ENCODE results near the gene MTM1.

The MTM1 gene

DNA sequence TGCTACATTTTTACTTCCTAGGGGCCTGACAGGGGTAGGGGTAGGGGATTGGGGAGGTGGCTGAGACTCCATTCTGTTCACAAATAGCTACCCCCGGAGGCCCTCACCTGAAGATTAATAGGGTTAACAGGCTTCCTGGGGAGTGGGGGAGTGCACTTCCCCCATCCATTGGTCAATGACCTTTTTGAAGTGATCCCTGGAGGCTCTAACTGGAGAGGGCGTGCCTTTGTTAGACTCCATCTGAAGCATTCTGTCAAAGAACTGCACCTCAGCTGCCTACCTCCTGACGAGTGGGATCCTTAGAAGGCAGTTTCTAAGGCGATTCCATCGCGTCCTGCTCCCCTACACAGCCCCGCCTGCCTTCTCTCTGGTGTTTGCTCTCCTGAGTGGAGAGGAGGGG is 10.0 kb upstream of the MTM1 start:
- Histone ChIP-seq H3K4me1 (ENCODE audit: insufficient read depth, low read length, poor library complexity, severe bottlenecking) (no peaks in the 10 kb centered on the region), H3K27me3 (ENCODE audit: insufficient read depth, low read length, poor library complexity, severe bottlenecking) (no peaks in the 10 kb centered on the region), H3K9ac (ENCODE audit: low read depth, low read length, poor library complexity, severe bottlenecking) (no peak overlapping the region), H3K9me2 (replicated peaks; ENCODE audit: low read depth, low read length) (no peaks in the 10 kb centered on the region), H3K4me2 (ENCODE audit: low read depth, low read length, poor library complexity, severe bottlenecking) (no peak overlapping the region), H3K4me3 (ENCODE audit: low read length, poor library complexity, severe bottlenecking) (no peak overlapping the region), H2AFZ (ENCODE audit: low read length) (no peak overlapping the region), H3K9me3 (ENCODE audit: insufficient read depth, low read depth, low read length) (no peaks in the 10 kb centered on the region), H3K36me3 (ENCODE audit: insufficient read depth, low read length) (no peaks in the 10 kb centered on the region), H3F3A (ENCODE audit: low read depth) (no peaks in the 10 kb centered on the region), H4K20me1 (ENCODE audit: insufficient read depth, low read length, poor library complexity, severe bottlenecking) (no peaks in the 10 kb centered on the region), H3K79me2 (ENCODE audit: insufficient read depth, low read length) (no peaks in the 10 kb centered on the region)
- TF ChIP-seq EZH2phosphoT487 (IDR thresholded peaks at IDR 0.05; ENCODE audit: borderline replicate concordance), result no peak
- TF ChIP-seq, protein P1, sequence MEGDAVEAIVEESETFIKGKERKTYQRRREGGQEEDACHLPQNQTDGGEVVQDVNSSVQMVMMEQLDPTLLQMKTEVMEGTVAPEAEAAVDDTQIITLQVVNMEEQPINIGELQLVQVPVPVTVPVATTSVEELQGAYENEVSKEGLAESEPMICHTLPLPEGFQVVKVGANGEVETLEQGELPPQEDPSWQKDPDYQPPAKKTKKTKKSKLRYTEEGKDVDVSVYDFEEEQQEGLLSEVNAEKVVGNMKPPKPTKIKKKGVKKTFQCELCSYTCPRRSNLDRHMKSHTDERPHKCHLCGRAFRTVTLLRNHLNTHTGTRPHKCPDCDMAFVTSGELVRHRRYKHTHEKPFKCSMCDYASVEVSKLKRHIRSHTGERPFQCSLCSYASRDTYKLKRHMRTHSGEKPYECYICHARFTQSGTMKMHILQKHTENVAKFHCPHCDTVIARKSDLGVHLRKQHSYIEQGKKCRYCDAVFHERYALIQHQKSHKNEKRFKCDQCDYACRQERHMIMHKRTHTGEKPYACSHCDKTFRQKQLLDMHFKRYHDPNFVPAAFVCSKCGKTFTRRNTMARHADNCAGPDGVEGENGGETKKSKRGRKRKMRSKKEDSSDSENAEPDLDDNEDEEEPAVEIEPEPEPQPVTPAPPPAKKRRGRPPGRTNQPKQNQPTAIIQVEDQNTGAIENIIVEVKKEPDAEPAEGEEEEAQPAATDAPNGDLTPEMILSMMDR (conservative IDR thresholded peaks at IDR 0.05; ENCODE audit: low read length), result no peak

DNA sequence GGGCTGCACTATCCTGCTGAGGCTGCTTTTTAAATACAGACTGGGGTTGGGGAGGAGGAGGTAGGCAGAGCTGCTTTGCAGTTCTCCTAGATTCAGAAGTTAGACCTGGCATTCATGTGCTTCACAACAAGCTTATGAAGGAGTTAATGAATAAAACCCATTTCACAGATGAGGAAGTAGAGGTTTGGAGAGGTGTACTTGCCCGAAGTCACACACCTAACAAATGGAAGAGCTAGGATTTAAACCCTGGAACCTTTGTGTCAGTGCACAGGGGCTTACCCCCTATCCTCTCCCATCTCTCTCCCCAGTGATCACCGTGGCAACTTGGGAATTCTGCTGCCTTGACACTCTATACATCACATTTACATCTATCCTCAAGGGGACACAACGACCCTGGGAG is 3.6 kb upstream of the MTM1 start:
- H3K36me3 ChIP-seq (ENCODE audit: insufficient read depth, low read length), result no peaks in the 10 kb centered on the region
- no peaks in the 10 kb centered on the region for H3K9me2 ChIP-seq (replicated peaks; ENCODE audit: low read depth, low read length)
- H3K9me3 ChIP-seq (ENCODE audit: insufficient read depth, low read depth, low read length), result no peaks in the 10 kb centered on the region
- H3K9ac ChIP-seq (ENCODE audit: low read depth, low read length, poor library complexity, severe bottlenecking), result no peak overlapping the region
- H3K4me2 ChIP-seq (ENCODE audit: low read depth, low read length, poor library complexity, severe bottlenecking), result no peak overlapping the region
- no peak overlapping the region for H3K4me3 ChIP-seq (ENCODE audit: low read length, poor library complexity, severe bottlenecking)
- no peaks in the 10 kb centered on the region for H4K20me1 ChIP-seq (ENCODE audit: insufficient read depth, low read length, poor library complexity, severe bottlenecking)
- no peaks in the 10 kb centered on the region for H3K27me3 ChIP-seq (ENCODE audit: insufficient read depth, low read length, poor library complexity, severe bottlenecking)
- H3K79me2 ChIP-seq (ENCODE audit: insufficient read depth, low read length), result peaks cover 6% of the 10 kb centered on the region; the same call in 1 of the 2 replicates
- no peaks in the 10 kb centered on the region for H3F3A ChIP-seq (ENCODE audit: low read depth)
- peaks cover 2% of the 10 kb centered on the region for H3K4me1 ChIP-seq (ENCODE audit: insufficient read depth, low read length, poor library complexity, severe bottlenecking)
- no peak overlapping the region for H2AFZ ChIP-seq (ENCODE audit: low read length)
- no peak for TF ChIP-seq EZH2phosphoT487 (IDR thresholded peaks at IDR 0.05; ENCODE audit: borderline replicate concordance)
- TF ChIP-seq, protein P1 (conservative IDR thresholded peaks at IDR 0.05; ENCODE audit: low read length), result no peak

DNA sequence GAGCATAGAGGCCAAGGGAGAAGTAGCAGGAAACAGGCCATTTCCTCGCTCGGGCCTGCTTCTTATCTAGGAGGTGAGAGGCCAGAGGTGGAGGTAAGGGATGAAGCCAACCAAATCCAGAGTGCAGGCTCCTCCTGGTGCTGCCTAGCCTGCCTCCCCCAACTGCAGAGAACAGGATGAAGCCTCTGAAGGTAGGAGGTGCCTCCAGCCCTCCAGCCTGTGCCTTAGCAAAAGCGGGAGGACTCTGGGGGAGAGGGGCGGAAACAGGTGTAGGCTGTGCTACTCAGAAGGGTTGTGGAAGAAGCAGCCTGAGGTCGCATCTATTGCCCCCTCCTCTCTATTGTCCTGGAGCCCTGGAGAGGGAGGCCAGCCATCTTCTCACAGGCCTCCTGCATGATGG is 2.9 kb upstream of the MTM1 start:
- H3K4me3 ChIP-seq (ENCODE audit: low read length, poor library complexity, severe bottlenecking), result no peak overlapping the region
- peaks cover 12% of the 10 kb centered on the region; the same call in 1 of the 2 replicates for H3K79me2 ChIP-seq (ENCODE audit: insufficient read depth, low read length)
- H3K4me1 ChIP-seq (ENCODE audit: insufficient read depth, low read length, poor library complexity, severe bottlenecking), result peaks cover 8% of the 10 kb centered on the region
- no peaks in the 10 kb centered on the region for H3F3A ChIP-seq (ENCODE audit: low read depth)
- H3K9ac ChIP-seq (ENCODE audit: low read depth, low read length, poor library complexity, severe bottlenecking), result no peak overlapping the region
- H3K4me2 ChIP-seq (ENCODE audit: low read depth, low read length, poor library complexity, severe bottlenecking), result no peak overlapping the region
- H3K9me2 ChIP-seq (replicated peaks; ENCODE audit: low read depth, low read length), result no peaks in the 10 kb centered on the region
- no peaks in the 10 kb centered on the region for H3K36me3 ChIP-seq (ENCODE audit: insufficient read depth, low read length)
- TF ChIP-seq EZH2phosphoT487 (IDR thresholded peaks at IDR 0.05; ENCODE audit: borderline replicate concordance), result no peak
- TF ChIP-seq, protein P1 (conservative IDR thresholded peaks at IDR 0.05; ENCODE audit: low read length), result no peak
- no peaks in the 10 kb centered on the region for H3K9me3 ChIP-seq (ENCODE audit: insufficient read depth, low read depth, low read length)
- H3K27me3 ChIP-seq (ENCODE audit: insufficient read depth, low read length, poor library complexity, severe bottlenecking), result no peaks in the 10 kb centered on the region
- no peak overlapping the region for H2AFZ ChIP-seq (ENCODE audit: low read length)
- no peaks in the 10 kb centered on the region for H4K20me1 ChIP-seq (ENCODE audit: insufficient read depth, low read length, poor library complexity, severe bottlenecking)
